Fibroblast of villous mesenchyme (primary cell): ENCODE measurements around the gene PPP4C. TPM values are rescaled to one million over a fixed set of nuclear protein-coding genes. Genes with fewer than 3 reads are reported as not detected.

Experiments used
- DNase-seq: peaks from one replicate; pipeline ENCODE4 v3.0.0-alpha.2; 2010; ENCODE audit warnings: low read depth
- H3K4me3 ChIP-seq: 2 replicates; pipeline ENCODE4 v1.5.1; 2011; ENCODE audit warnings: low read depth, mild to moderate bottlenecking, low read length
- total RNA-seq: library from RNA; depleted of rRNA; stranded (reverse); fragments of >200 nt; gene quantifications from 2 replicates; pipeline ENCODE4 v1.2.3, GENCODE V29; 2012
- TF ChIP-seq, protein P1 (sequence below): IDR thresholded peaks from 2 replicates; pipeline ENCODE4 v1.5.1; 2012; ENCODE audit warnings: low read depth, mild to moderate bottlenecking, low read length; ENCODE audit not compliant: insufficient read depth

PPP4C gene
- total RNA-seq, 1 donor = 209 TPM

DNA sequence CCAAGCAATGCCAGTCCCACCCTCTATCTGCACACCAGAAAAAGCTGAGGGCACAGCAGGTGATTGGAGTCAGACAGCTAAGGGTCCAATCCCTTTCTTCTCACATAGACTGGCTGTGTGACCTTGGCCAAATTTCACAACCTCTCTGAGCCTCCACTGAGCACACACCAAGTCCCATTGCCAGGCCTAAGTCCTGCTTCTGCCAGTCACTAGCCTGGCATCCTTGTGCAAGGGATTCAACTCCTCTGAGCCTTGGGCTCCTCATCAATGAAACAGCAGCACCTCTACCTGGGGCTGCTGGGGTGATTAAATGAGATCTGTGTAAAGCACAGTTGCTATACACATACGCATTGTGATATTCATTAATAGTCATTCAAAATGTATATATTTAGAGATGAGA is 29.2 kb upstream of the PPP4C start:
- TF ChIP-seq, protein P1, sequence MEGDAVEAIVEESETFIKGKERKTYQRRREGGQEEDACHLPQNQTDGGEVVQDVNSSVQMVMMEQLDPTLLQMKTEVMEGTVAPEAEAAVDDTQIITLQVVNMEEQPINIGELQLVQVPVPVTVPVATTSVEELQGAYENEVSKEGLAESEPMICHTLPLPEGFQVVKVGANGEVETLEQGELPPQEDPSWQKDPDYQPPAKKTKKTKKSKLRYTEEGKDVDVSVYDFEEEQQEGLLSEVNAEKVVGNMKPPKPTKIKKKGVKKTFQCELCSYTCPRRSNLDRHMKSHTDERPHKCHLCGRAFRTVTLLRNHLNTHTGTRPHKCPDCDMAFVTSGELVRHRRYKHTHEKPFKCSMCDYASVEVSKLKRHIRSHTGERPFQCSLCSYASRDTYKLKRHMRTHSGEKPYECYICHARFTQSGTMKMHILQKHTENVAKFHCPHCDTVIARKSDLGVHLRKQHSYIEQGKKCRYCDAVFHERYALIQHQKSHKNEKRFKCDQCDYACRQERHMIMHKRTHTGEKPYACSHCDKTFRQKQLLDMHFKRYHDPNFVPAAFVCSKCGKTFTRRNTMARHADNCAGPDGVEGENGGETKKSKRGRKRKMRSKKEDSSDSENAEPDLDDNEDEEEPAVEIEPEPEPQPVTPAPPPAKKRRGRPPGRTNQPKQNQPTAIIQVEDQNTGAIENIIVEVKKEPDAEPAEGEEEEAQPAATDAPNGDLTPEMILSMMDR = no peak
- no peak for DNase-seq

DNA sequence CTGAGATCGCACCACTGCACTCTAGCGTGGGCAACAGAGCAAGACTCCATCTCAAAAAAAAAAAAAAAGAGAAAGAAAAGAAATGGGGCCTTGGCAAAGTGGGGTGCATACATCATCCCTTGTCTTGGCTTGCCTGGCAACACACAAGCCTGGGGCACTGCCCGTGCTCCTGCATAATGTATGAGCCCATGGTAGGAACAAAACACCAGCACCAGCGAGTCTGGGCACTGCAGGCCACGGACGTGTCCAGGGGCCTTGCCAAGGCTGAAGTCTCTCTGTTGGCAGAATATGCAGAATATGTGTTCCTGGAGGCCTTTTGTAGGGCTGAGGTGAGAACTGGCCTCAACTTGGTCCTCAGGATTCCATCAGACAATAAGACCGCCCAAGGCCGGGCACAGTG is 25.9 kb upstream of the PPP4C start:
- no peak for DNase-seq
- TF ChIP-seq, protein P1 = no peak
- H3K4me3 ChIP-seq = no peak overlapping the region

More for the DNA sequence above, 29.2 kb upstream of the PPP4C start:
- H3K4me3 ChIP-seq = no peak overlapping the region

DNA sequence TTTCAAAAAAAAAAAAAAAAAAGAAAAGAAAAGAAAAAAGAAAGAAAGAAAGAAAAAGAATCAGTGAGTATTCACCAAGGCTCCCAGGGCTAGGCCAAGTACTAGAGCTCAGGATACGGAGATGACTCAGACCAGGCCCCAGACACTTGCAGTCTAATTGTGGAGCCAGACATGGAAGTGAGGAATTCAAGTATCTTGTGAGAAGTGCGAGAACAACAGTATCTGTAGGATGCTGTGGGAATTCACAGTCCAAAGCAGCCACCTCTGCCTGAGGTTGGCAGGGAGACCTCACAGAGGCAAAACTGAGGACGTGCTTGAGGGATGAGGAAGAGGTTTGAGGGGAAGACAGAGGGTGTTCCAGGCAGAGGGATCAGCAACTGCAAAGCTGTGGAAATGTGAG is 24.3 kb upstream of the PPP4C start:
- no peak overlapping the region for H3K4me3 ChIP-seq
- TF ChIP-seq, protein P1 = no peak

DNA sequence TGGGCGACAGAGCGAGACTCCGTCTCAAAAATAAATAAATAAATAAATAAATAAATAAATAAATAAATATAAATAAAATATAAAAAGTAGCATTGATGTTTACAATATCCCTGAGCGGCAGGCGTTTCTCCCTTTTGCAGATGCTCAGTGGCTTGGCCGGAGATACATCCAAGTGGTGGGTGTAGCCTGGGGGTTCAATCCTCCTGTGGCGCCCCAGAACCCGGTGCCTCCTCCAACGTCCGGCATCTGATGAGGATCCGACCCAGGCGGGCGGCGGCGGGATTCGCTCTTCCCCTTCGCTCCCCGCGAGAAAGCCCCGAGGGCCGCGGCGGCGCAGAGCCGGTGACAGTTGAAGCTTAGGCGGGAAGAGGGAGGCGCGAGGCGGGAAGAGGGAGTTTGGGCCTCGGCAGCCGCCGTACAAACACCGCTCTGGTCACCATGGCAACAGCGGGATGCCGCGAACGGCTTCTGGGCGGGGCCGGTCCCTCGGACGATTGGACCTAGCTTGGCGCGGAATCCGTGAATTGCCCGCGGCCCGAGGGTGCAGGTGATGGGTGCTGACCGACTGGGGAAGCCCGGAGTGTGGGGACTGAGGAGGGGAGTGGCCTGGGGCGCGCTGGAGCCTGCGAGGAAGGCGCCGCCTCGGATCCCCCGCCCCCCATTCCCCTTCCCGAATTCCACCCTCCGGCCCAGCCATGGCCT is 23.0 kb upstream of the PPP4C start:
- peak; percentile 90 for DNase-seq
- peak overlapping the region; percentile 86 for H3K4me3 ChIP-seq
- TF ChIP-seq, protein P1 = no peak

More for the DNA sequence above, 24.3 kb upstream of the PPP4C start:
- DNase-seq = no peak

DNA sequence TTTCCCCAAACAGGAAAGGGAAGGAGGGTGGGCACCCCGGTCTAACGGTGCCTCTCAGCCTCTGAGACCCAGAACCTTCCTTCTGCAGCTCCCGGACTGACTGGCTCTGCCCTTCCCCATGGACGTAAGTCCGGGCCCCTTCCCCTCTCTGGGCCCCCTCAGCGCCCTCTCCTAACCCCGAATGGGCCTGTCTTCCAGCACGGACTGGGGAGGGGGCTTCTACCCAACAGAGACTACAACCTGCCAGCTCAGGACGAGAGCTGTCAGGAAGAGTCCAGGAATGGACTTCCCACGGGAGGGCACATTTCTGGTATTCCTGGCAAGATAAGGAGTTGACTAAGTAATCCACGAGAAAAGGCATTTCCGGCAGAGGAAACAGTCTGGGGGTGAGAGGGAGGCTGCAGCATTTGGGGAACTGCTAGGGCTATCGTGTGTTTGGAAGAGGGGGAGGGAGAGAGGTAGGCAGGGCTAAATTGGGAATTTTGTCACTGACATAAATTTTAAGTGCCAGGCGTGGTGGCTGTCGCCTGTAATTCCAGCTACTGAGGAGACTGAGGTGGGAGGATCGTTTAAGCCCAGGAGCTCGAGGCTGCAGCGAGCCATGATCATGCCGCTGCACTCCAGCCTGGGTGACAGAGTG is 22.3 kb upstream of the PPP4C start:
- peak overlapping the region; percentile 86 for H3K4me3 ChIP-seq
- TF ChIP-seq, protein P1 = no peak
- DNase-seq = peak; percentile 51

DNA sequence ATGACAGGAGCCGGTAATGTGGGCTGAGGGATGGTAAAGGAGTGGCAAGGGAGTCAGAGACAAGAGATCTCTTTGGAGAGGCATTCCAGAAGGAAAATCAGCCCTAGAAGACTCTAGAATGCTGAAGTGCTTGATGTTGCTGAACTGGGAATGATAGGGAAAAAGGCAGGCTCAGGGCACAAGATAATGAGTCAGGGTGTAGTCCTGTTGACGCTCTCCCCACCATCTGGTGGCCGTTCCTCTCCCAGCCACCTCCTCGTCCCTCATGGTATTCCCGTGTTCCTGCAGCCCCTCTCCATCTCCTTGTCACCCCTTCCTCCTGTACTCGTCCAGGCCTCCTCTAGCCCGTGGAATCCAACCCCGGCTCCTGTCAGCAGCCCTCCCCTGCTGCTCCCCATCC is 21.3 kb upstream of the PPP4C start:
- DNase-seq = no peak
- TF ChIP-seq, protein P1 = no peak
- peak overlapping the region; percentile 15 for H3K4me3 ChIP-seq
